ENCODE results near the gene PRF1. TPM values are rescaled to one million over a fixed set of nuclear protein-coding genes. Genes with fewer than 3 reads are reported as not detected.
"Not testable (repeated sequence)": the region's sequence is repeated elsewhere in the genome, so short reads cannot be mapped to it uniquely, and the experiment has no call there.

Gene PRF1
- polyA plus RNA-seq, 10 donors: 0.38 to 2.2 (median 0.88) TPM

- DNase-seq: peak; percentile 40 to 57 (median 40)
Observed at GRCh38 chr10:70617798-70618568, 15.4 kb upstream of the PRF1 start.

GRCh38 chr10:70616761-70617160, 14.2 kb upstream of the PRF1 start:
- no peak for DNase-seq

- peak in 1 of 3 donors; percentile 26 for DNase-seq
Observed at GRCh38 chr10:70615784-70616522, 13.4 kb upstream of the PRF1 start.

GRCh38 chr10:70615211-70615610, 12.7 kb upstream of the PRF1 start:
- no peak for DNase-seq

GRCh38 chr10:70614364-70614763, 11.8 kb upstream of the PRF1 start:
- not testable (repeated sequence) for DNase-seq

GRCh38 chr10:70613941-70614340, 11.4 kb upstream of the PRF1 start:
- no peak for DNase-seq

GRCh38 chr10:70607936-70608335, 5.4 kb upstream of the PRF1 start:
- DNase-seq: no peak

GRCh38 chr10:70605161-70605560, 2.6 kb upstream of the PRF1 start:
- DNase-seq: no peak

- DNase-seq: no peak
Observed at GRCh38 chr10:70604106-70604505, 1.6 kb upstream of the PRF1 start.

GRCh38 chr10:70603449-70603801, 884 bp upstream of the PRF1 start:
- no peak for DNase-seq

GRCh38 chr10:70601746-70602145, 795 bp downstream of the PRF1 start:
- DNase-seq: no peak

- DNase-seq: no peak
Observed at GRCh38 chr10:70600512-70601395, 1.8 kb downstream of the PRF1 start.

GRCh38 chr10:70599791-70600190, 2.8 kb downstream of the PRF1 start:
- no peak for DNase-seq

GRCh38 chr10:70599319-70599718, 3.2 kb downstream of the PRF1 start:
- DNase-seq: no peak

GRCh38 chr10:70598857-70599295, 3.7 kb downstream of the PRF1 start:
- no peak for DNase-seq

- peak in 1 of 3 donors; percentile 5 for DNase-seq
Observed at GRCh38 chr10:70597856-70598815, 4.4 kb downstream of the PRF1 start.

GRCh38 chr10:70596860-70597809, 5.4 kb downstream of the PRF1 start:
- DNase-seq: peak; percentile 52 to 86 (median 57)

- DNase-seq: peak in 1 of 3 donors; percentile 50
Observed at GRCh38 chr10:70596110-70596798, 6.3 kb downstream of the PRF1 start.

- no peak for DNase-seq
Observed at GRCh38 chr10:70595566-70596016, 7.0 kb downstream of the PRF1 start.

Data from muscle of back (tissue), 11 donors.